ENCODE results near the gene HIGD1C.

GRCh38 chr12:50928392-50928791 lies 24.0 kb upstream of the HIGD1C start:
- TF ChIP-seq CTCF (IDR thresholded peaks at IDR 0.05; ENCODE audit: low read depth, low read length, missing input control) (no peak), MAX (IDR thresholded peaks at IDR 0.05) (no peak), TAF1 (conservative IDR thresholded peaks at IDR 0.05) (no peak)
